ENCODE data around the gene RPF1.
"Not testable (repeated sequence)": the region's sequence is repeated elsewhere in the genome, so short reads cannot be mapped to it uniquely, and the experiment has no call there.

Gene RPF1

GRCh38 chr1:84478876-84479868 lies at the start of gene RPF1:
RPF1 (plus strand) TSS chr1:84479266; CDS start chr1:84479282, 16 bp downstream.
- peak; percentile 52 for DNase-seq (ENCODE audit: low read depth, low spot score)

GRCh38 chr1:84430546-84430945 lies 48.5 kb upstream of the RPF1 start:
- no peak for DNase-seq (ENCODE audit: low read depth, low spot score)

- peak; percentile 26 for DNase-seq (ENCODE audit: low read depth, low spot score)
Observed at GRCh38 chr1:84433258-84434080, 45.6 kb upstream of the RPF1 start.

- DNase-seq (ENCODE audit: low read depth, low spot score): no peak
Observed at GRCh38 chr1:84434081-84434769, 44.8 kb upstream of the RPF1 start.

GRCh38 chr1:84434801-84435549 lies 44.1 kb upstream of the RPF1 start:
- no peak for DNase-seq (ENCODE audit: low read depth, low spot score)

- DNase-seq (ENCODE audit: low read depth, low spot score): no peak
Observed at GRCh38 chr1:84436876-84437655, 42.0 kb upstream of the RPF1 start.

GRCh38 chr1:84442256-84442655 lies 36.8 kb upstream of the RPF1 start:
- DNase-seq (ENCODE audit: low read depth, low spot score): no peak

GRCh38 chr1:84442747-84443646 lies 36.1 kb upstream of the RPF1 start:
- not testable (repeated sequence) for DNase-seq (ENCODE audit: low read depth, low spot score)

GRCh38 chr1:84448704-84449103 lies 30.4 kb upstream of the RPF1 start:
- not testable (repeated sequence) for DNase-seq (ENCODE audit: low read depth, low spot score)

GRCh38 chr1:84450910-84451309 lies 28.2 kb upstream of the RPF1 start:
- DNase-seq (ENCODE audit: low read depth, low spot score): no peak

- no peak for DNase-seq (ENCODE audit: low read depth, low spot score)
Observed at GRCh38 chr1:84452436-84452835, 26.6 kb upstream of the RPF1 start.

- no peak for DNase-seq (ENCODE audit: low read depth, low spot score)
Observed at GRCh38 chr1:84462118-84462517, 16.9 kb upstream of the RPF1 start.

GRCh38 chr1:84467298-84467697 lies 11.8 kb upstream of the RPF1 start:
- no peak for DNase-seq (ENCODE audit: low read depth, low spot score)

GRCh38 chr1:84476225-84476624 lies 2.8 kb upstream of the RPF1 start:
- DNase-seq (ENCODE audit: low read depth, low spot score): no peak

- no peak for DNase-seq (ENCODE audit: low read depth, low spot score)
Observed at GRCh38 chr1:84479998-84480397, 932 bp downstream of the RPF1 start.

- no peak for DNase-seq (ENCODE audit: low read depth, low spot score)
Observed at GRCh38 chr1:84480650-84481049, 1.6 kb downstream of the RPF1 start.

GRCh38 chr1:84481317-84481716 lies 2.3 kb downstream of the RPF1 start:
- DNase-seq (ENCODE audit: low read depth, low spot score): no peak

GRCh38 chr1:84488107-84488506 lies 9.0 kb downstream of the RPF1 start:
- no peak for DNase-seq (ENCODE audit: low read depth, low spot score)

GRCh38 chr1:84489766-84490165 lies 10.7 kb downstream of the RPF1 start:
- no peak for DNase-seq (ENCODE audit: low read depth, low spot score)
